CD4-positive, CD25-positive, alpha-beta regulatory T cell (primary cell): ENCODE measurements around the gene GPR62. TPM values are rescaled to one million over a fixed set of nuclear protein-coding genes. Genes with fewer than 3 reads are reported as not detected.

Experiments used
- ATAC-seq, 2 donors: fragments of 150-1000 bp; cut with Tn5 transposase; one replicate each; pipeline ENCODE4 v1.10.0; 2021; ENCODE audit warnings: low read depth in 2 of 2, moderate number of reproducible peaks in 2 of 2, moderate library complexity in 1 of 2
- DNase-seq, 3 donors: peaks; one replicate each; pipeline versions ENCODE4 v3.0.0 to v3.0.0-alpha.2; 2012 to 2022; ENCODE audit warnings: mixed read lengths in 1 of 3
- H3K27ac ChIP-seq: one replicate; pipeline ENCODE4 v1.7.0; 2013; ENCODE audit warnings: mild to moderate bottlenecking, low read length; ENCODE audit not compliant: insufficient read depth, poor library complexity, severe bottlenecking
- H3K27me3 ChIP-seq: one replicate; pipeline ENCODE4 v1.7.0; 2013; ENCODE audit warnings: low read length; ENCODE audit not compliant: control insufficient read depth, insufficient read depth
- H3K36me3 ChIP-seq: one replicate; pipeline ENCODE4 v1.7.0; 2013; ENCODE audit warnings: mild to moderate bottlenecking, low read length, moderate library complexity; ENCODE audit not compliant: control insufficient read depth, insufficient read depth
- H3K4me1 ChIP-seq: 2 replicates; pipeline ENCODE4 v1.7.0; 2013; ENCODE audit warnings: mild to moderate bottlenecking, low read length; ENCODE audit not compliant: insufficient read depth, control insufficient read depth, poor library complexity, severe bottlenecking
- H3K4me3 ChIP-seq: one replicate; pipeline ENCODE4 v1.7.0; 2013; ENCODE audit warnings: low read depth, mild to moderate bottlenecking, low read length, moderate library complexity
- H3K9me3 ChIP-seq, 2 experiments: 1 replicate in 1 of 2; 2 replicates in 1 of 2; pipeline ENCODE4 v1.7.0; 2013; ENCODE audit warnings: low read length in 2 of 2, mild to moderate bottlenecking in 1 of 2, moderate library complexity in 1 of 2; ENCODE audit not compliant: control insufficient read depth in 2 of 2
- H3K27ac Mint-ChIP-seq, 3 donors: one replicate each; pipeline ENCODE4 v1.8.0; 2020 to 2022; ENCODE audit warnings: mild to moderate bottlenecking in 3 of 3, mixed read lengths in 3 of 3, moderate library complexity in 2 of 3
- H3K27me3 Mint-ChIP-seq: one replicate; pipeline ENCODE4 v1.8.0; 2022; ENCODE audit warnings: mild to moderate bottlenecking, mixed read lengths
- H3K36me3 Mint-ChIP-seq: one replicate; pipeline ENCODE4 v1.8.0; 2020; ENCODE audit warnings: mixed read lengths
- H3K4me1 Mint-ChIP-seq, 4 donors: one replicate each; pipeline ENCODE4 v1.8.0; 2020 to 2022; ENCODE audit warnings: mixed read lengths in 4 of 4, mild to moderate bottlenecking in 1 of 4
- H3K4me3 Mint-ChIP-seq, 4 donors: one replicate each; pipeline ENCODE4 v1.8.0; 2020 to 2022; ENCODE audit warnings: mild to moderate bottlenecking in 4 of 4, mixed read lengths in 4 of 4, moderate library complexity in 3 of 4
- H3K9me3 Mint-ChIP-seq, 7 donors: one replicate each; pipeline ENCODE4 v1.8.0; 2020 to 2022; ENCODE audit warnings: mixed read lengths in 7 of 7, mild to moderate bottlenecking in 3 of 7, moderate library complexity in 2 of 7
- polyA plus RNA-seq, 4 donors: library from polyadenylated mRNA; unstranded; fragments of 300-500 nt; fragmentation: Illumina TruSeq; gene quantifications; one replicate each; pipeline ENCODE4 v1.2.3, GENCODE V29; 2021
- total RNA-seq: library from RNA; stranded (reverse); gene quantifications from one replicate; pipeline ENCODE4 v1.2.3, GENCODE V29; 2022

GPR62 gene
- total and polyA plus RNA-seq, 5 donors from 2014 or later = 0.22 TPM; not detected in 4

GRCh38 chr3:51935886-51936755, 19.1 kb upstream of the GPR62 start:
- H3K27ac ChIP-seq = no peak overlapping the region
- H3K27me3 ChIP-seq = no peaks in the 10 kb centered on the region
- no peak overlapping the region for H3K4me3 Mint-ChIP-seq
- H3K9me3 Mint-ChIP-seq = no peaks in the 10 kb centered on the region
- peaks cover 28% of the 10 kb centered on the region for H3K36me3 Mint-ChIP-seq
- H3K4me1 Mint-ChIP-seq = peaks cover 0 to 24% (median 15%) of the 10 kb centered on the region in 4 donors
- H3K27ac Mint-ChIP-seq = no peak overlapping the region
- no peaks in the 10 kb centered on the region for H3K27me3 Mint-ChIP-seq
- no peaks in the 10 kb centered on the region for H3K9me3 ChIP-seq
- ATAC-seq (no peak), DNase-seq (no peak)
- H3K36me3 ChIP-seq = peaks cover 55% of the 10 kb centered on the region
- peaks cover 12% of the 10 kb centered on the region for H3K4me1 ChIP-seq
- no peak overlapping the region for H3K4me3 ChIP-seq

GRCh38 chr3:51937014-51937413, 18.2 kb upstream of the GPR62 start:
- Mint-ChIP-seq H3K4me1 (peaks cover 0 to 31% (median 19%) of the 10 kb centered on the region in 4 donors), H3K9me3 (no peaks in the 10 kb centered on the region), H3K27ac (no peak overlapping the region), H3K4me3 (no peak overlapping the region), H3K27me3 (no peaks in the 10 kb centered on the region), H3K36me3 (peaks cover 28% of the 10 kb centered on the region)
- DNase-seq (no peak), ATAC-seq (no peak)
- Histone ChIP-seq H3K4me1 (peaks cover 17% of the 10 kb centered on the region), H3K9me3 (no peaks in the 10 kb centered on the region), H3K4me3 (no peak overlapping the region), H3K27me3 (no peaks in the 10 kb centered on the region), H3K36me3 (peaks cover 55% of the 10 kb centered on the region), H3K27ac (no peak overlapping the region)

GRCh38 chr3:51937611-51938450, 17.4 kb upstream of the GPR62 start:
- Histone ChIP-seq H3K27me3 (no peaks in the 10 kb centered on the region), H3K27ac (no peak overlapping the region), H3K9me3 (no peaks in the 10 kb centered on the region), H3K4me3 (no peak overlapping the region), H3K4me1 (peaks cover 24% of the 10 kb centered on the region), H3K36me3 (peaks cover 53% of the 10 kb centered on the region)
- Mint-ChIP-seq H3K27ac (no peak overlapping the region), H3K27me3 (no peaks in the 10 kb centered on the region), H3K4me3 (peak overlapping the region in 1 of 4 donors; percentile 17), H3K36me3 (peaks cover 28% of the 10 kb centered on the region), H3K9me3 (no peaks in the 10 kb centered on the region), H3K4me1 (peaks cover 0 to 39% (median 23%) of the 10 kb centered on the region in 4 donors)
- DNase-seq = no peak
- ATAC-seq = no peak

GRCh38 chr3:51938780-51939425, 16.3 kb upstream of the GPR62 start:
- peaks cover 30% of the 10 kb centered on the region for H3K4me1 ChIP-seq
- H3K27me3 ChIP-seq = no peaks in the 10 kb centered on the region
- H3K4me3 ChIP-seq = no peak overlapping the region
- H3K27me3 Mint-ChIP-seq = no peaks in the 10 kb centered on the region
- H3K4me3 Mint-ChIP-seq = peak overlapping the region in 3 of 4 donors; percentile 3 to 68 (median 8)
- no peaks in the 10 kb centered on the region for H3K9me3 ChIP-seq
- peak overlapping the region in 1 of 3 donors; percentile 61 for H3K27ac Mint-ChIP-seq
- peaks cover 45% of the 10 kb centered on the region for H3K36me3 ChIP-seq
- no peak for ATAC-seq
- H3K27ac ChIP-seq = no peak overlapping the region
- H3K36me3 Mint-ChIP-seq = peaks cover 20% of the 10 kb centered on the region
- H3K4me1 Mint-ChIP-seq = peaks cover 0 to 44% (median 24%) of the 10 kb centered on the region in 4 donors
- H3K9me3 Mint-ChIP-seq = no peaks in the 10 kb centered on the region
- DNase-seq = no peak

- DNase-seq = no peak
- peaks cover 30% of the 10 kb centered on the region for H3K4me1 ChIP-seq
- Mint-ChIP-seq H3K36me3 (peaks cover 9% of the 10 kb centered on the region), H3K27ac (peak overlapping the region; percentile 65 to 85 (median 74)), H3K4me1 (peaks cover 0 to 44% (median 24%) of the 10 kb centered on the region in 4 donors), H3K9me3 (no peaks in the 10 kb centered on the region), H3K4me3 (peak overlapping the region; percentile 68 to 96 (median 94)), H3K27me3 (no peaks in the 10 kb centered on the region)
- peak overlapping the region; percentile 71 for H3K4me3 ChIP-seq
- peak overlapping the region; percentile 70 for H3K27ac ChIP-seq
- no peaks in the 10 kb centered on the region for H3K27me3 ChIP-seq
- H3K36me3 ChIP-seq = peaks cover 27% of the 10 kb centered on the region
- ATAC-seq = no peak
- H3K9me3 ChIP-seq = no peaks in the 10 kb centered on the region
Observed at GRCh38 chr3:51940648-51941462, 14.3 kb upstream of the GPR62 start.

- Mint-ChIP-seq H3K4me1 (peaks cover 0 to 44% (median 26%) of the 10 kb centered on the region in 4 donors), H3K4me3 (peak overlapping the region; percentile 90 to 96 (median 94)), H3K9me3 (no peaks in the 10 kb centered on the region), H3K27ac (peak overlapping the region; percentile 84 to 95 (median 85)), H3K27me3 (peaks cover 4% of the 10 kb centered on the region), H3K36me3 (peaks cover 6% of the 10 kb centered on the region)
- no peaks in the 10 kb centered on the region for H3K9me3 ChIP-seq
- peaks cover 21% of the 10 kb centered on the region for H3K36me3 ChIP-seq
- DNase-seq (no peak), ATAC-seq (no peak)
- peak overlapping the region; percentile 71 for H3K4me3 ChIP-seq
- no peaks in the 10 kb centered on the region for H3K27me3 ChIP-seq
- H3K4me1 ChIP-seq = peaks cover 30% of the 10 kb centered on the region
- peak overlapping the region; percentile 70 for H3K27ac ChIP-seq
Observed at GRCh38 chr3:51941463-51941797, 13.8 kb upstream of the GPR62 start.
